ENCODE measurements around the gene MYL11.

The MYL11 gene

DNA sequence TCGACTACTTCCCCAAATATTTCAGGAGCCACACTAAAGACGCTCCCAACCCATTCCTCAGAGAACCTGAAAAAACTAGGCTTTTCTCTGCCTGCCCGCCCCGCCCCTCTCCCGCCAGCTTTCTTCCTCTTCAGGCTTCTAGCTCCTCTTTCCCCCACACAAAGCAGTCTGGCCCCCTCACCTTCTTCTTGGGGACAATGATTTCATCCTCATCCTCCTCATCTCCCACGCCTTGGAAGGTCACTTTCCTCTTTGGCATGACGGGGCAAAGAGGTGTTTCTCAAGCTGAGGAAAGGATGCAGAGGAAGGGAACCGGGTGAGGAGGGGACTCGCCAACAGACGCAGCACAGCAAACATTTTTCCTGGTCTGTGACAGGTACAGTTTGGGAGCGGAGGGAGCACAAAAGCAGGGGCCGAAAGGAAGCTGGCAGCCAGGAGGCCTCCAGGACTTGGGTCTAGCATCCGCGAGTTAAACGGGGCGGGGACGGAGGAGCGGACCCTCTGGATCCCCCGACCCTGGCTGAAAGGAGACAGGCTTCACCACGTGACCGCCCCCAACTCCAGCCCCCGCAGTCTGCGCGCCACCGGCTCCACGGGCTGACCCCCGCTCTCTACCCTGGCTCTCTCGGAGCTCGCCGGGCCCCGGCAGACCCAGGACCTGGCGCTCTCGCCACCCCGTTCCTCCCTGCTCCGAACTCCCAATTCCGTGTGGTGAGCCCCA is 20.0 kb upstream of the MYL11 start:
- H3K4ac ChIP-seq (ENCODE audit: low read depth in 1 of 2, low read length in 2 of 2), result peak overlapping the region; percentile 77 to 85
- DNase-seq, result peak; percentile 31
- peak overlapping the region; percentile 33 for H2AFZ ChIP-seq (ENCODE audit: low read depth, low read length)
- H2BK5ac ChIP-seq (ENCODE audit: low read depth, low read length, poor library complexity, severe bottlenecking), result no peak overlapping the region
- peak overlapping the region; percentile 54 to 92 for H3K23ac ChIP-seq (ENCODE audit: low read length in 2 of 2)
- H3K27me3 ChIP-seq (ENCODE audit: control insufficient read depth in 1 of 2, insufficient read depth in 1 of 2, low read length in 2 of 2), result no peaks in the 10 kb centered on the region
- H3K4me1 ChIP-seq (ENCODE audit: control insufficient read depth, insufficient read depth, low read depth, low read length), result peaks cover 42% of the 10 kb centered on the region
- H2BK12ac ChIP-seq (ENCODE audit: low read length in 2 of 2), result no peak overlapping the region
- peaks cover 68 to 74% of the 10 kb centered on the region in 2 experiments for H3K36me3 ChIP-seq (ENCODE audit: control insufficient read depth in 1 of 2, insufficient read depth in 2 of 2, low read depth in 1 of 2, low read length in 2 of 2)
- H3K79me1 ChIP-seq (replicated peaks; ENCODE audit: low read length, poor library complexity, severe bottlenecking), result peaks cover 45% of the 10 kb centered on the region
- peak overlapping the region; percentile 13 for H3K4me2 ChIP-seq (ENCODE audit: low read length, poor library complexity, severe bottlenecking)
- H2BK15ac ChIP-seq (ENCODE audit: low read depth, poor library complexity, severe bottlenecking), result peak overlapping the region; percentile 31
- peak overlapping the region in 1 of 2 experiments; percentile 88 for H3K14ac ChIP-seq (ENCODE audit: low read length in 2 of 2)
- peak overlapping the region; percentile 83 for H3K27ac ChIP-seq (ENCODE audit: low read length, poor library complexity, severe bottlenecking)
- H3K18ac ChIP-seq (ENCODE audit: low read depth in 1 of 2, low read length in 2 of 2), result peak overlapping the region; percentile 76 to 84
- H2BK120ac ChIP-seq (ENCODE audit: low read depth, low read length), result peak overlapping the region; percentile 81
- H4K8ac ChIP-seq (ENCODE audit: low read length), result peak overlapping the region; percentile 93
- peak overlapping the region; percentile 76 for H4K91ac ChIP-seq (ENCODE audit: low read length)
- peak overlapping the region; percentile 89 to 91 for H3K4me3 ChIP-seq (ENCODE audit: insufficient read depth in 1 of 2, low read depth in 1 of 2, low read length in 2 of 2)
- 2% methylated on average over 35 of the region's 36 CpGs for WGBS
- no peak overlapping the region for H2AK5ac ChIP-seq (ENCODE audit: low read length, severe bottlenecking)
- peak overlapping the region; percentile 91 for H3K9ac ChIP-seq (ENCODE audit: low read length)
- no peaks in the 10 kb centered on the region for H3K9me3 ChIP-seq (ENCODE audit: control insufficient read depth, low read length)

DNA sequence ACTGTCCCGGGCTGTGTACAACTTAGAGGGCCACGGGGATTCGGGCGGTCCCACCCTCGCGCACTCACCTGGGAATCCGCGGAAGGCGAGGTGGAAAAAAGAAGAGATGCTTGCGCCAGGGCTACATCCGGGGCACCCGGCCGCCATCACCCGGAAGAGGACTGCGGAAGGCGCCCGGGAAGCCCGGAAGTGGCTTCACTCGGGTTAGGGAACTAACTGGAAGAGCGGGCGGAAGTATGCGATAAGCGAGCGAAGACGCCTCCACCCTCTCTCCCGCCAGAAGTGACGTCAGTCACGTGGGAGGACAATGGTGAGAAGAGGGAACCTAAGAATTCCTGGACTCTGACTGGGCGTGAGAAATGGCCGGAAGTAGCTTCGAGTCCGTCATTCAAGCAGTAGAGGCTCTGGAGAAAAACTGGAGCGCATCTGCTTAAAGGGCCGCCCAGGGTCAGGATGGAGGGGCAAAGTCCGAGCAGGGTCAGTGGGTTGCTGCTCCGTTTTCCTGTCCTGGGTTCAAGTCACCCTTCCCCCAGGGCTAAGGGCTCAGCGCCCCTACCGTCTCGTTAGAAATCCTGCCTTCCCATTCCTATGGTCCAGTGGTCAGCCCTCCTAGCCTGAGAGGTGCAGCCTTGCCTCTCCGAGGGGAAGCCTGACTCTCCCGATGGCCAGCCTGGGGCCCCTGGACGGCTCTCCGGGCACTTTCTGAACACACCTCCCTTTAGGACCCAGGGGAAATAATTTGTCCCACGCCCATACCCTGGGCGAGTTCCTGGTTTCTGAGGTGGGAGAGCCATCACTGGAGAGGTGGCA is 19.3 kb upstream of the MYL11 start, which contains the start of gene CD2BP2:
TSS of gene CD2BP2 (minus strand) at position 165 of the 810 bp plus-strand sequence. CDS start 627 bp downstream, outside the sequence.
- Histone ChIP-seq H3K4me2 (ENCODE audit: low read length, poor library complexity, severe bottlenecking) (peak within 1 kb of the TSS; percentile 81), H4K8ac (ENCODE audit: low read length) (peak within 1 kb of the TSS; percentile 95), H3K9ac (ENCODE audit: low read length) (peak within 1 kb of the TSS; percentile 91), H3K18ac (ENCODE audit: low read depth in 1 of 2, low read length in 2 of 2) (peak within 1 kb of the TSS; percentile 84 to 92), H3K27me3 (ENCODE audit: control insufficient read depth in 1 of 2, insufficient read depth in 1 of 2, low read length in 2 of 2) (no peaks in the 10 kb centered on the region), H2BK120ac (ENCODE audit: low read depth, low read length) (peak within 1 kb of the TSS; percentile 81), H2BK5ac (ENCODE audit: low read depth, low read length, poor library complexity, severe bottlenecking) (peak within 1 kb of the TSS; percentile 69), H2BK15ac (ENCODE audit: low read depth, poor library complexity, severe bottlenecking) (peak within 1 kb of the TSS; percentile 92), H3K4me3 (ENCODE audit: insufficient read depth in 1 of 2, low read depth in 1 of 2, low read length in 2 of 2) (peak within 1 kb of the TSS; percentile 89 to 91), H3K9me3 (ENCODE audit: control insufficient read depth, low read length) (no peaks in the 10 kb centered on the region), H3K36me3 (ENCODE audit: control insufficient read depth in 1 of 2, insufficient read depth in 2 of 2, low read depth in 1 of 2, low read length in 2 of 2) (peaks cover 68 to 81% of the 10 kb centered on the region in 2 experiments), H4K91ac (ENCODE audit: low read length) (peak within 1 kb of the TSS; percentile 93), H3K14ac (ENCODE audit: low read length in 2 of 2) (peak within 1 kb of the TSS in 1 of 2 experiments; percentile 94), H2BK12ac (ENCODE audit: low read length in 2 of 2) (peak within 1 kb of the TSS; percentile 11 to 43), H3K27ac (ENCODE audit: low read length, poor library complexity, severe bottlenecking) (peak within 1 kb of the TSS; percentile 94), H2AFZ (ENCODE audit: low read depth, low read length) (peak within 1 kb of the TSS; percentile 83), H3K79me1 (replicated peaks; ENCODE audit: low read length, poor library complexity, severe bottlenecking) (peaks cover 52% of the 10 kb centered on the region), H3K4me1 (ENCODE audit: control insufficient read depth, insufficient read depth, low read depth, low read length) (peaks cover 41% of the 10 kb centered on the region), H3K4ac (ENCODE audit: low read depth in 1 of 2, low read length in 2 of 2) (peak within 1 kb of the TSS; percentile 85 to 98), H2AK5ac (ENCODE audit: low read length, severe bottlenecking) (peak within 1 kb of the TSS; percentile 61), H3K23ac (ENCODE audit: low read length in 2 of 2) (peak within 1 kb of the TSS; percentile 54 to 92)
- DNase-seq, result peak; percentile 100
- WGBS, result under 1% methylated on average over 45 of the region's 45 CpGs

GRCh38 chr16:30355954-30356308 is 18.7 kb upstream of the MYL11 start:
- H2AFZ ChIP-seq (ENCODE audit: low read depth, low read length), result no peak overlapping the region
- no peak overlapping the region for H2BK5ac ChIP-seq (ENCODE audit: low read depth, low read length, poor library complexity, severe bottlenecking)
- no peak overlapping the region for H2BK15ac ChIP-seq (ENCODE audit: low read depth, poor library complexity, severe bottlenecking)
- H3K36me3 ChIP-seq (ENCODE audit: control insufficient read depth in 1 of 2, insufficient read depth in 2 of 2, low read depth in 1 of 2, low read length in 2 of 2), result peaks cover 66 to 79% of the 10 kb centered on the region in 2 experiments
- WGBS, result 67% methylated on average over 7 of the region's 7 CpGs
- H4K91ac ChIP-seq (ENCODE audit: low read length), result peak overlapping the region; percentile 65
- peaks cover 38% of the 10 kb centered on the region for H3K4me1 ChIP-seq (ENCODE audit: control insufficient read depth, insufficient read depth, low read depth, low read length)
- peak overlapping the region; percentile 67 to 84 for H3K18ac ChIP-seq (ENCODE audit: low read depth in 1 of 2, low read length in 2 of 2)
- peak overlapping the region; percentile 91 for H3K9ac ChIP-seq (ENCODE audit: low read length)
- H3K4ac ChIP-seq (ENCODE audit: low read depth in 1 of 2, low read length in 2 of 2), result peak overlapping the region; percentile 85 to 98
- no peaks in the 10 kb centered on the region for H3K27me3 ChIP-seq (ENCODE audit: control insufficient read depth in 1 of 2, insufficient read depth in 1 of 2, low read length in 2 of 2)
- H2BK12ac ChIP-seq (ENCODE audit: low read length in 2 of 2), result peak overlapping the region; percentile 11 to 43
- H3K9me3 ChIP-seq (ENCODE audit: control insufficient read depth, low read length), result no peaks in the 10 kb centered on the region
- H3K79me1 ChIP-seq (replicated peaks; ENCODE audit: low read length, poor library complexity, severe bottlenecking), result peaks cover 54% of the 10 kb centered on the region
- H2AK5ac ChIP-seq (ENCODE audit: low read length, severe bottlenecking), result peak overlapping the region; percentile 61
- peak overlapping the region; percentile 94 for H3K27ac ChIP-seq (ENCODE audit: low read length, poor library complexity, severe bottlenecking)
- H3K14ac ChIP-seq (ENCODE audit: low read length in 2 of 2), result peak overlapping the region in 1 of 2 experiments; percentile 8
- no peak overlapping the region for H3K23ac ChIP-seq (ENCODE audit: low read length in 2 of 2)
- H2BK120ac ChIP-seq (ENCODE audit: low read depth, low read length), result peak overlapping the region; percentile 44
- H3K4me3 ChIP-seq (ENCODE audit: insufficient read depth in 1 of 2, low read depth in 1 of 2, low read length in 2 of 2), result peak overlapping the region; percentile 59 to 89
- no peak for DNase-seq
- peak overlapping the region; percentile 81 for H3K4me2 ChIP-seq (ENCODE audit: low read length, poor library complexity, severe bottlenecking)
- H4K8ac ChIP-seq (ENCODE audit: low read length), result peak overlapping the region; percentile 95
